ENCODE measurements around the gene SUPT3H.

The SUPT3H gene

GRCh38 chr6:44843734-44844133, 534.0 kb downstream of the SUPT3H start:
- no peak for DNase-seq
- Histone ChIP-seq H3K9me3 (no peaks in the 10 kb centered on the region), H3K27ac (no peak overlapping the region), H3K4me3 (no peak overlapping the region), H3K36me3 (no peaks in the 10 kb centered on the region), H3K27me3 (no peaks in the 10 kb centered on the region), H3K4me1 (no peaks in the 10 kb centered on the region)
- intact Hi-C loops (cut with DNase I; ENCODE audit: low total_unique reads): no loop called here
- TF ChIP-seq CTCF (IDR thresholded peaks at IDR 0.05): no peak

GRCh38 chr6:44842616-44843015, 535.1 kb downstream of the SUPT3H start:
- no peak for TF ChIP-seq CTCF (IDR thresholded peaks at IDR 0.05)
- Histone ChIP-seq H3K36me3 (no peaks in the 10 kb centered on the region), H3K9me3 (no peaks in the 10 kb centered on the region), H3K4me3 (no peak overlapping the region), H3K27me3 (no peaks in the 10 kb centered on the region), H3K4me1 (no peaks in the 10 kb centered on the region), H3K27ac (no peak overlapping the region)
- intact Hi-C loops (cut with DNase I; ENCODE audit: low total_unique reads): no loop called here
- DNase-seq: no peak

GRCh38 chr6:44841829-44842228, 535.9 kb downstream of the SUPT3H start:
- no peak for DNase-seq
- H3K4me3 ChIP-seq: no peak overlapping the region
- intact Hi-C loops (cut with DNase I; ENCODE audit: low total_unique reads): no loop called here
- no peaks in the 10 kb centered on the region for H3K36me3 ChIP-seq
- no peak for TF ChIP-seq CTCF (IDR thresholded peaks at IDR 0.05)
- H3K27me3 ChIP-seq: no peaks in the 10 kb centered on the region
- H3K9me3 ChIP-seq: no peaks in the 10 kb centered on the region
- H3K27ac ChIP-seq: no peak overlapping the region
- peaks cover 0 to 2% (median 0%) of the 10 kb centered on the region in 4 donors for H3K4me1 ChIP-seq

- TF ChIP-seq CTCF (IDR thresholded peaks at IDR 0.05): no peak
- intact Hi-C loops (cut with DNase I; ENCODE audit: low total_unique reads): no loop called here
- DNase-seq: no peak
These were observed 540.0 kb downstream of the SUPT3H start for GRCh38 chr6:44837741-44838140.

GRCh38 chr6:44837255-44837654, 540.5 kb downstream of the SUPT3H start:
- no peak for TF ChIP-seq CTCF (IDR thresholded peaks at IDR 0.05)
- Histone ChIP-seq H3K4me1 (peaks cover 0 to 8% (median 0%) of the 10 kb centered on the region in 4 donors), H3K9me3 (no peaks in the 10 kb centered on the region), H3K27ac (no peak overlapping the region), H3K4me3 (no peak overlapping the region), H3K27me3 (no peaks in the 10 kb centered on the region), H3K36me3 (no peaks in the 10 kb centered on the region)
- intact Hi-C loops (cut with DNase I; ENCODE audit: low total_unique reads): no loop called here
- no peak for DNase-seq

More at GRCh38 chr6:44837741-44838140, 540.0 kb downstream of the SUPT3H start:
- Histone ChIP-seq H3K4me3 (no peak overlapping the region), H3K9me3 (no peaks in the 10 kb centered on the region), H3K27me3 (no peaks in the 10 kb centered on the region), H3K36me3 (no peaks in the 10 kb centered on the region), H3K4me1 (peaks cover 0 to 8% (median 0%) of the 10 kb centered on the region in 4 donors), H3K27ac (no peak overlapping the region)

GRCh38 chr6:44833248-44833647, 544.5 kb downstream of the SUPT3H start:
- DNase-seq: no peak
- Histone ChIP-seq H3K27me3 (no peaks in the 10 kb centered on the region), H3K36me3 (no peaks in the 10 kb centered on the region), H3K27ac (no peak overlapping the region), H3K4me3 (no peak overlapping the region), H3K4me1 (peaks cover 0 to 8% (median 2%) of the 10 kb centered on the region in 4 donors), H3K9me3 (no peaks in the 10 kb centered on the region)
- intact Hi-C loops (cut with DNase I; ENCODE audit: low total_unique reads): no loop called here
- no peak for TF ChIP-seq CTCF (IDR thresholded peaks at IDR 0.05)

Data from tibial artery (tissue), 4 donors.